ENCODE data around the gene DDN. TPM values are rescaled to one million over a fixed set of nuclear protein-coding genes. Genes with fewer than 3 reads are reported as not detected.
A peak's percentile ranks its signal among the peaks of the same experiment; 100 is the strongest.

Gene DDN
- total RNA-seq, 8 experiments from 2014 or later, result 0.23 to 1.4 (median 0.57) TPM

GRCh38 chr12:48957141-48958048, 41.8 kb downstream of the DDN start, which contains the start of gene ARF3:
Gene ARF3 (minus strand): TSS chr12:48957487. CDS start chr12:48941095, 16,392 bp downstream.
- ATAC-seq (replicated peaks in 6 of 8), result peak; percentile 64 to 92 (median 90)
- WGBS, 10 experiments, result 0 to 10% (median 0%) methylated on average over 1 to 3 of the region's 58 CpGs; no CpG with 5 or more reads in 4 of the 10 experiments
- peak within 1 kb of the TSS; percentile 92 to 94 for H3K27ac ChIP-seq
- H3K4me1 ChIP-seq (replicated peaks in 1 of 2), result peaks cover 9 to 11% of the 10 kb centered on the region in 2 donors
- in situ Hi-C loops (cut with MboI; ENCODE audit: low pct_unique_long_range_greater_than_20kb in 2 of 9, low sequenced_read_pairs in 9 of 9, unreplicated experiment in 9 of 9), result no loop called here
- H3K4me3 ChIP-seq, result peak within 1 kb of the TSS; percentile 76 to 85 (median 80)

GRCh38 chr12:48956279-48957140, 42.7 kb downstream of the DDN start:
- in situ Hi-C loops (cut with MboI; ENCODE audit: low pct_unique_long_range_greater_than_20kb in 2 of 9, low sequenced_read_pairs in 9 of 9, unreplicated experiment in 9 of 9), result no loop called here
- H3K27ac ChIP-seq, result peak overlapping the region; percentile 92 to 94
- WGBS, 10 experiments, result 0% methylated on average over 2 to 8 of the region's 29 CpGs; no CpG with 5 or more reads in 5 of the 10 experiments
- H3K4me3 ChIP-seq, result peak overlapping the region; percentile 76 to 85 (median 80)
- ATAC-seq (replicated peaks in 6 of 8), result peak; percentile 66 to 84 (median 70)
- peaks cover 9 to 11% of the 10 kb centered on the region in 2 donors for H3K4me1 ChIP-seq (replicated peaks in 1 of 2)

- ATAC-seq (replicated peaks in 6 of 8), result no peak
- no peak overlapping the region for H3K27ac ChIP-seq
- peaks cover 9 to 11% of the 10 kb centered on the region in 2 donors for H3K4me1 ChIP-seq (replicated peaks in 1 of 2)
- no peak overlapping the region for H3K4me3 ChIP-seq
- in situ Hi-C loops (cut with MboI; ENCODE audit: low pct_unique_long_range_greater_than_20kb in 2 of 9, low sequenced_read_pairs in 9 of 9, unreplicated experiment in 9 of 9), result no loop called here
- WGBS, 10 experiments, result 69 to 100% (median 92%) methylated on average over 2 to 3 of the region's 3 CpGs; no CpG with 5 or more reads in 4 of the 10 experiments
Measured at GRCh38 chr12:48954841-48955501, 44.2 kb downstream of the DDN start.

GRCh38 chr12:48954061-48954460, 45.1 kb downstream of the DDN start:
- H3K4me1 ChIP-seq (replicated peaks in 1 of 2), result peaks cover 9 to 11% of the 10 kb centered on the region in 2 donors
- WGBS, 10 experiments, result 91 to 100% (median 100%) methylated on average over 1 to 3 of the region's 3 CpGs; no CpG with 5 or more reads in 5 of the 10 experiments
- in situ Hi-C loops (cut with MboI; ENCODE audit: low pct_unique_long_range_greater_than_20kb in 2 of 9, low sequenced_read_pairs in 9 of 9, unreplicated experiment in 9 of 9), result no loop called here
- H3K4me3 ChIP-seq, result no peak overlapping the region
- no peak overlapping the region for H3K27ac ChIP-seq
- no peak for ATAC-seq (replicated peaks in 6 of 8)

GRCh38 chr12:48952691-48953090, 46.5 kb downstream of the DDN start:
- ATAC-seq (replicated peaks in 6 of 8), result no peak
- Histone ChIP-seq H3K27ac (no peak overlapping the region), H3K4me1 (replicated peaks in 1 of 2) (peaks cover 4 to 9% of the 10 kb centered on the region in 2 donors), H3K4me3 (no peak overlapping the region)
- in situ Hi-C loops (cut with MboI; ENCODE audit: low pct_unique_long_range_greater_than_20kb in 2 of 9, low sequenced_read_pairs in 9 of 9, unreplicated experiment in 9 of 9), result no loop called here
- 60 to 100% (median 100%) methylated on average over 1 to 2 of the region's 4 CpGs; no CpG with 5 or more reads in 4 of the 10 experiments for WGBS, 10 experiments

- Histone ChIP-seq H3K4me1 (replicated peaks in 1 of 2) (no peaks in the 10 kb centered on the region), H3K4me3 (no peak overlapping the region), H3K27ac (no peak overlapping the region)
- no peak for ATAC-seq (replicated peaks in 6 of 8)
- in situ Hi-C loops (cut with MboI; ENCODE audit: low pct_unique_long_range_greater_than_20kb in 2 of 9, low sequenced_read_pairs in 9 of 9, unreplicated experiment in 9 of 9), result no loop called here
- WGBS, 10 experiments, result 20 to 100% (median 100%) methylated on average over 1 to 2 of the region's 3 CpGs; no CpG with 5 or more reads in 2 of the 10 experiments
Measured at GRCh38 chr12:48947727-48948126, 51.4 kb downstream of the DDN start.

GRCh38 chr12:48946943-48947342, 52.2 kb downstream of the DDN start:
- Histone ChIP-seq H3K27ac (no peak overlapping the region), H3K4me3 (no peak overlapping the region), H3K4me1 (replicated peaks in 1 of 2) (no peaks in the 10 kb centered on the region)
- no peak for ATAC-seq (replicated peaks in 6 of 8)
- WGBS, 10 experiments, result 74 to 100% (median 94%) methylated on average over 2 to 5 of the region's 6 CpGs
- in situ Hi-C loops (cut with MboI; ENCODE audit: low pct_unique_long_range_greater_than_20kb in 2 of 9, low sequenced_read_pairs in 9 of 9, unreplicated experiment in 9 of 9), result no loop called here

GRCh38 chr12:48946205-48946604, 53.0 kb downstream of the DDN start:
- in situ Hi-C loops (cut with MboI; ENCODE audit: low pct_unique_long_range_greater_than_20kb in 2 of 9, low sequenced_read_pairs in 9 of 9, unreplicated experiment in 9 of 9), result no loop called here
- H3K27ac ChIP-seq, result no peak overlapping the region
- peak in 3 of 8 experiments; percentile 15 to 84 (median 58) for ATAC-seq (replicated peaks in 6 of 8)

More at GRCh38 chr12:48946205-48946604, 53.0 kb downstream of the DDN start:
- no peaks in the 10 kb centered on the region for H3K4me1 ChIP-seq (replicated peaks in 1 of 2)
- H3K4me3 ChIP-seq, result no peak overlapping the region

Other genes starting within 250 kb of the DDN start
- 10 to 100 TPM; 12.4 to 43.6 (median 20.0) TPM for gene ADCY6, start 210.3 kb downstream of the DDN start, total RNA-seq
- gene CACNB3, start 180.9 kb downstream of the DDN start, total RNA-seq, result 10 to 100 TPM in 7 of 8 experiments, 1 to 10 TPM in 1; 4.7 to 40.3 (median 37.7) TPM
- 10 to 100 TPM; 31.8 to 94.8 (median 54.2) TPM for gene DDX23, start 147.2 kb downstream of the DDN start, total RNA-seq
- 10 to 100 TPM in 2 of 8 experiments, 1 to 10 TPM in 6; 1.1 to 12.3 (median 5.7) TPM for gene RND1, start 133.5 kb downstream of the DDN start, total RNA-seq
- gene FKBP11, start 73.9 kb downstream of the DDN start, total RNA-seq, result 10 to 100 TPM in 3 of 8 experiments, 1 to 10 TPM in 5; 6.0 to 64.3 (median 7.9) TPM
- gene ARF3, start 41.9 kb downstream of the DDN start, total RNA-seq, result 100 to 1,000 TPM in 2 of 8 experiments, 10 to 100 TPM in 6; 48.8 to 124 (median 74.2) TPM
- gene WNT10B, start 27.6 kb downstream of the DDN start, total RNA-seq, result 1 to 10 TPM in 3 of 8 experiments, under 1 TPM in 5; 0.22 to 2.2 (median 0.71) TPM
- under 1 TPM in 2 of 8 experiments, not detected in 6; 0.21 to 0.71 TPM for gene WNT1, start 21.1 kb downstream of the DDN start, total RNA-seq
- 100 to 1,000 TPM in 1 of 8 experiments, 10 to 100 TPM in 7; 39.2 to 106 (median 55.3) TPM for gene PRKAG1, start 19.4 kb upstream of the DDN start, total RNA-seq
- gene KMT2D, start 61.4 kb upstream of the DDN start, total RNA-seq, result 10 to 100 TPM; 11.7 to 96.4 (median 19.6) TPM
- 1 to 10 TPM in 4 of 8 experiments, under 1 TPM in 3, not detected in 1; 0.45 to 4.1 (median 1.2) TPM for gene RHEBL1, start 70.6 kb upstream of the DDN start, total RNA-seq
- gene DHH, start 95.4 kb upstream of the DDN start, total RNA-seq, result under 1 TPM in 7 of 8 experiments, not detected in 1; 0.09 to 0.62 (median 0.13) TPM
- 10 to 100 TPM; 27.6 to 85.8 (median 67.2) TPM for gene LMBR1L, start 111.5 kb upstream of the DDN start, total RNA-seq
- 1,000 to 10,000 TPM in 2 of 8 experiments, 100 to 1,000 TPM in 6; 402 to 1,651 (median 697) TPM for gene TUBA1B, start 132.0 kb upstream of the DDN start, total RNA-seq
- gene TUBA1A, start 189.7 kb upstream of the DDN start, total RNA-seq, result 1,000 to 10,000 TPM in 5 of 8 experiments, 100 to 1,000 TPM in 3; 158 to 5,477 (median 3,358) TPM

Data from motor neuron (in vitro differentiated cells).